ENCODE measurements around the gene RBM5.

Gene RBM5

DNA sequence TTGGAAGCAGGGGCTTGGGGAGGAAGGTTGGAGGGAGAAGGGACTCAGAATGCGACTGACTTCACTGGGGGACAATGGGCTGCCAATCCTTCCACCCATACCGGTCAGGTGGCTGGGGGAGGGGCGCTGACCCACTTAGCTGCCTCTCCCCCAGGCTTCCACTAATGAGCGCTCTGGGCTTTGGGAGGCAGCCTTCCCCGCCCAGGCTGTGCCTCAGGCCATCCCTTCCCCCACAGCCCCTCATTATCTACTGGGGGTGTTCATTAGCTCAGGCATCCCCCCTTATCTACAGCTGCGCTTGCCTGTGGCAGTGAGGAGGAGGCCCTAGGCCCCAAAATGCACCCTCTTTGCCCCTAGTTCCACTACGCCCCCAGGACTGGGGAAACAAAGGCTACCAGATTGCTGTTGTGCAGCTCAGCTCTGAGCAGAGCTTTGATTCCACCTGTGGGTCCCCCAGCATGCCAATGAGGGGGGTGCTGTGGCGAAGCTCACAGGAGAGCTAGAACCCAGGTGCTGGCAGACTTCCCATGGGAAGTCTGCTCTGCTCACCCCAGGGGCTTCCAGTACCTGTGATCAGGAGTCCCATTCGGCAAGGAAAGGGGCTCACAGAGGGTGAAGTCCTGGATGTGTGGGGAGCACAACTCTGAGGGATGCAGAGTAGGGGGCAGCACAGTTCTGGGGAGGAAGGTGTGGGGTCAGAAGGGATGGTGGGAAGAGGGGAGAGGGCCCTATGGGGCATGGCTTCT is 37.0 kb downstream of the RBM5 start:
- TF ChIP-seq, protein P1, sequence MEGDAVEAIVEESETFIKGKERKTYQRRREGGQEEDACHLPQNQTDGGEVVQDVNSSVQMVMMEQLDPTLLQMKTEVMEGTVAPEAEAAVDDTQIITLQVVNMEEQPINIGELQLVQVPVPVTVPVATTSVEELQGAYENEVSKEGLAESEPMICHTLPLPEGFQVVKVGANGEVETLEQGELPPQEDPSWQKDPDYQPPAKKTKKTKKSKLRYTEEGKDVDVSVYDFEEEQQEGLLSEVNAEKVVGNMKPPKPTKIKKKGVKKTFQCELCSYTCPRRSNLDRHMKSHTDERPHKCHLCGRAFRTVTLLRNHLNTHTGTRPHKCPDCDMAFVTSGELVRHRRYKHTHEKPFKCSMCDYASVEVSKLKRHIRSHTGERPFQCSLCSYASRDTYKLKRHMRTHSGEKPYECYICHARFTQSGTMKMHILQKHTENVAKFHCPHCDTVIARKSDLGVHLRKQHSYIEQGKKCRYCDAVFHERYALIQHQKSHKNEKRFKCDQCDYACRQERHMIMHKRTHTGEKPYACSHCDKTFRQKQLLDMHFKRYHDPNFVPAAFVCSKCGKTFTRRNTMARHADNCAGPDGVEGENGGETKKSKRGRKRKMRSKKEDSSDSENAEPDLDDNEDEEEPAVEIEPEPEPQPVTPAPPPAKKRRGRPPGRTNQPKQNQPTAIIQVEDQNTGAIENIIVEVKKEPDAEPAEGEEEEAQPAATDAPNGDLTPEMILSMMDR (IDR thresholded peaks at IDR 0.05; ENCODE audit: poor library complexity, severe bottlenecking) = no peak
- ATAC-seq (ENCODE audit: low read depth) (no peak), DNase-seq (ENCODE audit: low spot score) (no peak)

GRCh38 chr3:50126287-50127211 is 37.8 kb downstream of the RBM5 start:
- DNase-seq (ENCODE audit: low spot score) (no peak), ATAC-seq (ENCODE audit: low read depth) (no peak)
- Histone ChIP-seq H3K9me3 (ENCODE audit: severe bottlenecking) (no peaks in the 10 kb centered on the region), H3K36me3 (ENCODE audit: low read depth) (no peaks in the 10 kb centered on the region), H3K27me3 (ENCODE audit: insufficient read depth, poor library complexity, severe bottlenecking) (no peaks in the 10 kb centered on the region), H3K27ac (ENCODE audit: poor library complexity, severe bottlenecking) (no peak overlapping the region), H3K4me1 (ENCODE audit: insufficient read depth, poor library complexity, severe bottlenecking) (peaks cover 14% of the 10 kb centered on the region), H3K4me3 (ENCODE audit: severe bottlenecking) (no peak overlapping the region)
- TF ChIP-seq, protein P1 (IDR thresholded peaks at IDR 0.05; ENCODE audit: poor library complexity, severe bottlenecking) = no peak

More for the DNA sequence above, 37.0 kb downstream of the RBM5 start:
- Histone ChIP-seq H3K36me3 (ENCODE audit: low read depth) (no peaks in the 10 kb centered on the region), H3K9me3 (ENCODE audit: severe bottlenecking) (no peaks in the 10 kb centered on the region), H3K4me3 (ENCODE audit: severe bottlenecking) (no peak overlapping the region), H3K27me3 (ENCODE audit: insufficient read depth, poor library complexity, severe bottlenecking) (no peaks in the 10 kb centered on the region), H3K4me1 (ENCODE audit: insufficient read depth, poor library complexity, severe bottlenecking) (peaks cover 14% of the 10 kb centered on the region), H3K27ac (ENCODE audit: poor library complexity, severe bottlenecking) (no peak overlapping the region)

- Histone ChIP-seq H3K9me3 (ENCODE audit: severe bottlenecking) (no peaks in the 10 kb centered on the region), H3K27me3 (ENCODE audit: insufficient read depth, poor library complexity, severe bottlenecking) (no peaks in the 10 kb centered on the region), H3K27ac (ENCODE audit: poor library complexity, severe bottlenecking) (no peak overlapping the region), H3K4me3 (ENCODE audit: severe bottlenecking) (no peak overlapping the region), H3K36me3 (ENCODE audit: low read depth) (no peaks in the 10 kb centered on the region), H3K4me1 (ENCODE audit: insufficient read depth, poor library complexity, severe bottlenecking) (peaks cover 8% of the 10 kb centered on the region)
- ATAC-seq (ENCODE audit: low read depth) (no peak), DNase-seq (ENCODE audit: low spot score) (no peak)
- TF ChIP-seq, protein P1 (IDR thresholded peaks at IDR 0.05; ENCODE audit: poor library complexity, severe bottlenecking) = no peak
These were observed 38.6 kb downstream of the RBM5 start for GRCh38 chr3:50127251-50127691.

DNA sequence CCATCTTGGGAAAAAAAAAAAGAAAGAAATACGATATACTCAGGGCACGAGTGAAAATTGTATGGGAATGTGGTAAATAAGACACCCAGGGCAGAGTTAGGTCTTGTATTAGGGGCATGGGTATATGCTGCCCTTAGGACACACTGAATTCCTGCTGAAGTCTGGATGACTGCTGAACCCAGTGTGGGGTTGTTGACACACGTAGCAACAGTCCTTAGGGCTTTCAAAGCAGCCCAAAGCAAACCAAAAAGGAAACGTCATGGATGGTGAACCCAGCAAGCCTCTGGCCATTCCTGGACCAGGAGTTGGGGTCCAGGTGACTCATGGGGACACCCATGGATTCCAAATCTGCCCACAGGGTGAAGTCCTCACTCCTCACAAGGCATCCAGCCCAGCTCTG is 39.3 kb downstream of the RBM5 start:
- TF ChIP-seq, protein P1 (IDR thresholded peaks at IDR 0.05; ENCODE audit: poor library complexity, severe bottlenecking) = no peak
- Histone ChIP-seq H3K36me3 (ENCODE audit: low read depth) (no peaks in the 10 kb centered on the region), H3K27me3 (ENCODE audit: insufficient read depth, poor library complexity, severe bottlenecking) (no peaks in the 10 kb centered on the region), H3K9me3 (ENCODE audit: severe bottlenecking) (no peaks in the 10 kb centered on the region), H3K4me1 (ENCODE audit: insufficient read depth, poor library complexity, severe bottlenecking) (peaks cover 8% of the 10 kb centered on the region), H3K4me3 (ENCODE audit: severe bottlenecking) (no peak overlapping the region), H3K27ac (ENCODE audit: poor library complexity, severe bottlenecking) (no peak overlapping the region)
- DNase-seq (ENCODE audit: low spot score) = no peak
- no peak for ATAC-seq (ENCODE audit: low read depth)
